CD4-positive, alpha-beta T cell treated with Interleukin-2 at 100 ng/mL for 4 hours (primary cell): ENCODE measurements around the gene PPP1R37.

Experiments
- DNase-seq: peaks from one replicate; pipeline ENCODE4 v3.0.0-alpha.2; 2020; ENCODE audit warnings: low spot score

The PPP1R37 gene

GRCh38 chr19:45153339-45154063 lies 60.5 kb downstream of the PPP1R37 start:
- DNase-seq, result peak; percentile 26

DNA sequence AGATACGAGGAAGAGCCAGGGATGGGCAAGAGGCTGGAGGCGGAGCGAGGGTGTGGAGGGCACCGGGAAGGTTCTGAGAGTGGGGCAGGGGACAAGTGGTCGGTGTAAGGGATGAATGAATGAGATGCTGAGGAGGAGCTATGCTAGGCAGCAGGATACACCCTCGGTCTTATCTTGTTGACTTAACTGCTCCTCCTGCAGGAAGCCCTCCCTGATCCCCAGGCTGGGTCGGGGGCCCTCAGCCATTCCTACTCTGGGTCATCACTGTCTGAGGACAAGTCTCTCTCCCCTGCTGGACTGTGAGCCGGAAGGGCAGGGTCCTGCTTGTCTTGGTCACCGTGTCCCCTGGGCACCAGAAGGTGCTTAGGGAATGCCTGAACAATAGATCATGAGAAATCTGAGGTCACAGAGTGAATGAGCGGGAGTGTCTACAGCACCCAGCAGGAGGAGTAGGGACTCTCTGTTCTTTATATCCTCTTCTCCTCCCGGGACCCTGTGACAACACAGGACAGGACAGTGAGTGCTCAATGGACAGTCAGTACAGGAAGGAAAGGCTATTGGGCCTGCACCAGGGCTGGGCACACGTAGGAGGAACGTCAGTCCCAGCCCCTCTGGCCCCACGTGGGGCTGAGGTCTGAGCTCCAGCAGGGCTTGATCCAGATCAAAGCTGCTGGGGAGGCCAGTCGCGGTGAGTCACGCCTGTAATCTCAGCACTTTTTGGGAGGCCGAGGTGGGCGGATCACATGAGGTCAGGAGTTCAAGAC lies 61.3 kb downstream of the PPP1R37 start:
- DNase-seq, result no peak

DNA sequence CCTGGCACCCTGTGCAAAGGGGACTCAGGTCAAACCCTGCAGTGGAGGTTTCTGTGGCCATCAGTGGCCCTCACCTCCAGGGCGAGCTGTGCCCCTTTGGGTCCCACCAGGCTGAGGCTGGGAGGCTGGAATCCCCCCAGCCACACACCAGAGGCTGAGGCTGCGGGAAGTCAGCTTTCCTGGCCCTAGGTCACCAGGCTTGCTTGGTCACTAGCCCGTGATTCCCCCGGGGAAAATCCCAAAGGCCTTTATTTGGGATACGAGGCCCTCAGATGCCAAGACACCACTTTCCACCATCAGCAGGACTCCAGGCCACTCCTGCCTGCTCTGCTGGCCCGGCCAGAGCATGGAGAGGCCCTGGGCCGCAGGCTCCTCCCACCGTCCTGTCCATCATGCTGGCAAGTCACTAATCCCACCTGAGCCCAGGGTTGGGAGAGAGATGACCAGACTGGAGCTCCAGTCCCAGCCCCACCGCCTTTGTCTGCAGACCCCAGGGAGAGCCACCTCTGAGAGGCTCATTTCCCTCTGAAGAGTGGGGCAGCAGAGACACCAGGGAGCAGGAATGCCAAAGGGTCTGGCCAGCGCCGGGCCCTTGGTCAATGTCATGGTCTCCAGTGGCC lies 63.1 kb downstream of the PPP1R37 start:
- DNase-seq, result no peak

DNA sequence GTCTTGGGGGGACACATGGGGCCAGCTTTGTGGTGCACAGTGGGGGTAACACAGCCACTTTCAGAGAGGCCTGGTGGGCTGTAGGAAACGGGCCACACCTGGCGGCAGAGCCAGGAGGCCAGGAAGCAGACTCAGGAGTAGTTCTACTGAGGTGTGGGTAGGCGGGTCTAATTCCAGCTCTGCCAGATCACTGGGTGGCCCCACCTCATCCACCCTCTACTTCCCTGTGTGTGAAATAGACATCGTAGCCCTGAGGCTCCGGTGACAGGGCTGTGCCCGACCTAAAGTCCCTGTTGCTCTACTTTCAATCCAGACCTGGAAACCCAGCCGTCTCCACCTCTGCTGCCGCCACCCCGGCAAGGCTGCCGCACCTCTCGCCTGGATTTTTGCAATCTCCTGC lies 63.8 kb downstream of the PPP1R37 start:
- no peak for DNase-seq

GRCh38 chr19:45158503-45159209 lies 65.7 kb downstream of the PPP1R37 start:
- DNase-seq, result no peak

- DNase-seq, result no peak
Observed at GRCh38 chr19:45159210-45159970, 66.4 kb downstream of the PPP1R37 start.

GRCh38 chr19:45159971-45160324 lies 67.0 kb downstream of the PPP1R37 start:
- no peak for DNase-seq

DNA sequence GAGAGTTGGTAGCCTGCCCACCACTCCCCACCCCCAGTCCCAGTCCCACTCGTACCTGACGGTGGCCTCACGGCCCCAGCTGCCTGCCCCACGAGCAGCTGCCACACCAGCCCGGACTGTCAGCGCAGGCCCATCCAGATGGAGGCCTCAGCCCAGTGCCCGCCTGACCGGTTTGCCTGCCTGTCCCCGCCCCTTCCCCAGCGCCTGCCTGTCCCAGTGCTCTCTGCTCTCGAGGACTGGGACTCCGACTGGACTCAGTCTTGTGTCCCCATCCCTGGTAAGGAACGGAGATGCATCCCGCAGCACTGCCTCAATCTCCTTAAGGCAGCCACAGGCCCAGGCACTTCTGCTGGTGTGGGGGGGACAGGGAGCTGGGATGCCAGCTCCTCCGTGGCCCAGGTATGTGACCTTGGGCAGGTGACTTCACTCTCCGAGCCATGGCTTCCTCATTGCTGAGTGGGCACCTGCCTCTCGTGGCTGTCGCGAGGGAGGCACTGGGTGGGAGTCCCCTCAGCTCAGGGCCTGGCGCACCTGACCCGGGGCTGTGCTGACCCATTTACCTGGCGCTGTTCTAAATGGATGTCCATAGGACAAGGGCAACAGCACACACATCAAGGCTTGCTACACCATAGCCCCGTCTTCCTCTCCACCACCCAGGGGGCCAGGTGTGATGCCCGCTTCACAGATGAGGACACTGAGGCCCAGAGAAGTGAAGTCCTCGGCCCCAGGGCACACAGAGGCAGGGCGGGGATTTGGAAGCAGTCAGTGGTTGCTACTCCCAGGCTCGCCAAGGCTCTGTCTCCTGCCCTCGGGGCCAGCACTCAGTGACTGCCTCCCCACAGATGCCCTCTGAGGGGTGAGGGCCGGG lies 68.1 kb downstream of the PPP1R37 start, which contains the start of gene NKPD1:
TSS of gene NKPD1 (minus strand) at position 113 of the 868 bp plus-strand sequence. CDS start 832 bp downstream, outside the sequence.
- no peak for DNase-seq

GRCh38 chr19:45161738-45162607 lies 69.0 kb downstream of the PPP1R37 start:
- DNase-seq, result no peak

GRCh38 chr19:45162608-45163143 lies 69.7 kb downstream of the PPP1R37 start:
- DNase-seq, result no peak

DNA sequence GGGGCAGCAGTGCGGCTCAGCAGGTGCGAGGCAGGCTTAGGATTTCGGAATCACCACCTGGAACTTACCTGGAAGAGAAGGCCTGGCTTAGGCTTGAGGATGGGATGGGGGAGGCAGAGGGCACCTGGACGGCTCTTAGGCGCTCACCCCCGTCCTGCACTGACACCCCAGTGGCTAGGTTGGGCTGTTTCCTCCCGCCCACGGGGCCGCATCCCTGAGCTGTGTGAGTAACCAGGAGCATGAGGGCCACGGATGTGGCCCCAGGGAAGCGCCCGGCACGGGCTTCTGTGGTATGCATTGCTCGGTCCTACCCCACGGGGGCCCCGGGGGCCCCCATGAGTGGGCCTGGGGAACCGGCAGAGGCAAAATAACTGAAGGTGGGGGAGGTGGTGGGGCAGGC lies 70.2 kb downstream of the PPP1R37 start:
- no peak for DNase-seq

- no peak for DNase-seq
Observed at GRCh38 chr19:45163751-45164460, 70.9 kb downstream of the PPP1R37 start.

GRCh38 chr19:45164577-45165335 lies 71.8 kb downstream of the PPP1R37 start:
- DNase-seq, result peak; percentile 63

DNA sequence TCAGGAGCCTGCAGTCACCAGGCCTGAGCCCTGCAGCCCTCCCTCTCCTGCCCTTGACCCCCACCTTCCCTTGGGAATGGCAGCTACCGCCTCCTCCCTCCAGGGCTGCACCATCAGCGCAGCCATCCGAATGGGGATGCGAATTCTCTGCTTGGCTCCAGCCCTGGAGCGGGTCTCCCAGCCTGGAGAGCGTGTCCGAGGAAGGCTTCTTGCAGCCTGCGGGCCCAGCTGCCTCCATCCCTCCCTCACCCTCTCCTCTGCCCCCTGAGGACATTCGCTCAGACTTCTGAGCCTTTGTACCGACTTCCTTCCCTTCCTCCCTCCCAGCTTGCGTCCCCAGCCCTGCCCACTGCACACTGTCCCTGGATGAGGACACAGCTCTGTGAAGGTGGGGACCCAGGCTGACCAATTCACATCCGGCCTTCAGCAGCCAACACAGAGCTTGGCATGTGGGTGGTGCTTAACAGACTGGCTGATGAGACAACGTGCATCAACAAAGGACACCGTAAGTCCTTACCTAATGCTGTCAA lies 73.8 kb downstream of the PPP1R37 start:
- no peak for DNase-seq

GRCh38 chr19:45168767-45169351 lies 75.9 kb downstream of the PPP1R37 start:
- peak; percentile 16 for DNase-seq

DNA sequence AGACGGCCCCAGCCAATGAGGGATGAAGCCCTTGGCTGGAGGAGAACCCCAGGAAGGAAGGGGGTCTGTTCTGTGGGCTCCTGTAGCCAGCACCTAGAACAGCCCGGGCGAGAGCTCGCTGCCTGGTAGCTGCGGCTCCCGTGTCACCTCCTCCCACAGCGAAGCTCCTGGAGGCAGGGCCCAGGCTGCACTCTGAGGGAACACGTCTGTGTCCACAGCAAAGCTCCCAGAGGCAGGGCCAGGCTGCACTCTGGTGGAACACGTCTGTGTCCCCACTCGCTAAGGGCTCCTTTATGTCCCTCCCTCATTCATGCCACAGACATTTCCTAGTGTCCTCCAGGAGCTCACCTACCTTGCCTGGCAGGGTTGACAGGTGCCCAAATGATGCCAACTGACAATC lies 76.6 kb downstream of the PPP1R37 start:
- DNase-seq, result no peak
